ENCODE data around the gene RCN1.

DNA sequence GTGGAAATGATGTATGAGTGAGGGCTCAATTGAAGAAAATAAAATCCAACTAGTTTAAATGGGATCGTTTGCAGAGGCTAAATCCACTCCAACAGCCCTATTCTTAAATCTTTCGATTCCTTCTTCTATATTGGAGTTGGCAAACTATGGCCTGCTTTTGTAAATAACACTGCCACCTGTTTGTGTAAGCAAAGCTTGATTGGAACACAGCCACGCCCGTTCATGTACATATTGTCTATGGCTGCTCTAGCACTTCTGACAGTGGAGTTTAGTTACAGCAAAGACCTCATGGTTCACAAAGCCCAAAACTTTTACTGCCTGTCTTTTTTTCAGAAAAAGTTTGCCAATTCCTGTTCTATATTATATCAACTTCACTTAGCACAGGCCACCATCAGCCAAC is 40.6 kb upstream of the RCN1 start:
- no peak for TF ChIP-seq TARDBP (IDR thresholded peaks at IDR 0.05)
- TF ChIP-seq ADNP (tag; IDR thresholded peaks at IDR 0.05), result no peak
- no peak for TF ChIP-seq RCOR1 (IDR thresholded peaks at IDR 0.05; ENCODE audit: borderline replicate concordance in 1 of 2, low read depth in 2 of 2, low read length in 2 of 2)
- no peak for TF ChIP-seq CTCF (IDR thresholded peaks at IDR 0.05 in 2 of 3, conservative IDR thresholded peaks at IDR 0.05 in 1 of 3; ENCODE audit: insufficient read depth in 2 of 3, low read depth in 1 of 3, low read length in 3 of 3)
- no peak for TF ChIP-seq ELF4 (CRISPR knock-in tag; IDR thresholded peaks at IDR 0.05)
- TF ChIP-seq SP1 (CRISPR knock-in tag; IDR thresholded peaks at IDR 0.05), result no peak
- TF ChIP-seq ZNF696 (CRISPR knock-in tag; conservative IDR thresholded peaks at IDR 0.05), result no peak
- no peak for TF ChIP-seq CHAMP1 (IDR thresholded peaks at IDR 0.05)
- no peak for TF ChIP-seq POLR2AphosphoS5 (IDR thresholded peaks at IDR 0.05; ENCODE audit: control insufficient read depth, insufficient read depth, low read depth, low read length)
- TF ChIP-seq ZC3H8 (IDR thresholded peaks at IDR 0.05), result no peak
